ENCODE data around the gene CD28. TPM values are rescaled to one million over a fixed set of nuclear protein-coding genes. Genes with fewer than 3 reads are reported as not detected.
A peak's percentile ranks its signal among the peaks of the same experiment; 100 is the strongest.

Gene CD28
- total RNA-seq, 2 donors from 2014 or later, result 0.05 to 0.51 TPM

- H3K9me3 ChIP-seq, result no peaks in the 10 kb centered on the region
- intact Hi-C loops (cut with DNase I), result no loop called here
- H3K27ac ChIP-seq, result peak overlapping the region in 1 of 2 donors; percentile 53
- H3K36me3 ChIP-seq, result no peaks in the 10 kb centered on the region
- no peaks in the 10 kb centered on the region for H3K27me3 ChIP-seq (replicated peaks; ENCODE audit: insufficient read depth)
- H3K4me3 ChIP-seq, result no peak overlapping the region
- TF ChIP-seq POLR2A (IDR thresholded peaks at IDR 0.05) (no peak), CTCF (IDR thresholded peaks at IDR 0.05) (peak in 1 of 4 experiments; percentile 10), POLR2AphosphoS5 (IDR thresholded peaks at IDR 0.05) (peak; percentile 67)
- WGBS, result 37% methylated on average over 2 of the region's 2 CpGs
- DNase-seq (ENCODE audit: low spot score), result peak; percentile 15
- no peaks in the 10 kb centered on the region for H3K4me1 ChIP-seq (replicated peaks)
Measured at GRCh38 chr2:203722411-203722810, 16.0 kb downstream of the CD28 start.

- Histone ChIP-seq H3K36me3 (no peaks in the 10 kb centered on the region), H3K4me1 (replicated peaks) (no peaks in the 10 kb centered on the region), H3K27ac (no peak overlapping the region), H3K4me3 (no peak overlapping the region), H3K9me3 (no peaks in the 10 kb centered on the region), H3K27me3 (replicated peaks; ENCODE audit: insufficient read depth) (no peaks in the 10 kb centered on the region)
- TF ChIP-seq POLR2A (IDR thresholded peaks at IDR 0.05) (no peak), POLR2AphosphoS5 (IDR thresholded peaks at IDR 0.05) (no peak), CTCF (IDR thresholded peaks at IDR 0.05) (no peak)
- DNase-seq (ENCODE audit: low spot score), result no peak
- intact Hi-C loops (cut with DNase I), result no loop called here
Measured at GRCh38 chr2:203728321-203728720, 21.9 kb downstream of the CD28 start.

DNA sequence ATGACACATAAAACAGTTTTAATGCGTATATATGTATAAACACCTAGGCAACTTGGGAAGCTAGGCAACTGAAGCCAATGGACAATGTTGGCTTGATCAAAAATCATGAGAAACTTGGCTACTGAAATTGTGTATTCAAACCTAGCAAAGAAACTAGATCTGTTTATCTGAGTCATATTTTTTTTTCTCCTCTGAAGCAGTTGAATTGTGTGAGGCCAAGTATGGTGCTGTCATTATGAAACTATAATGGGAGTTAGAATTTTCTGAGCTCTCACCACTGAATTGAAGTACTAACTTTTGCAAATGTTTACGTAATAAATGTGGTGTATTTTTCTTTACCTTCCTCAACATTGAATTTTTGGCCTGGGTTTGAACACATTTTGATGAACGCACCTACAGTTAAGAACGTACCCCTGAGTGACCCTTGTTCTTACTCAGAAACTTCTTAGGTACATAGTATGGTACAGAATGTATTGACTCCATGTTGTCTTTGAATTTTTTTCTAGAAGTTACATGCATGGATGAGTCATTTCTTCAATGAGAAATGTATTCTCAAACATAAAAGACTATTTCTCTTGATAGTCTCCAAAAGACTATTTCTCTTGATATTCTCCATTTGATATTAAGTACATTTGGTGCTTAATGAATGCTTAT is 23.8 kb downstream of the CD28 start:
- TF ChIP-seq CTCF (IDR thresholded peaks at IDR 0.05) (no peak), POLR2A (IDR thresholded peaks at IDR 0.05) (no peak), POLR2AphosphoS5 (IDR thresholded peaks at IDR 0.05) (no peak)
- Histone ChIP-seq H3K4me1 (replicated peaks) (no peaks in the 10 kb centered on the region), H3K27ac (no peak overlapping the region), H3K9me3 (no peaks in the 10 kb centered on the region), H3K36me3 (no peaks in the 10 kb centered on the region), H3K27me3 (replicated peaks; ENCODE audit: insufficient read depth) (no peaks in the 10 kb centered on the region), H3K4me3 (no peak overlapping the region)
- no peak for DNase-seq (ENCODE audit: low spot score)
- WGBS, result 87% methylated on average over 4 of the region's 4 CpGs
- intact Hi-C loops (cut with DNase I), result no loop called here

GRCh38 chr2:203730883-203731282 is 24.4 kb downstream of the CD28 start:
- Histone ChIP-seq H3K27me3 (replicated peaks; ENCODE audit: insufficient read depth) (no peaks in the 10 kb centered on the region), H3K9me3 (no peaks in the 10 kb centered on the region), H3K4me3 (no peak overlapping the region), H3K27ac (no peak overlapping the region), H3K4me1 (replicated peaks) (no peaks in the 10 kb centered on the region), H3K36me3 (no peaks in the 10 kb centered on the region)
- WGBS, result 81% methylated on average over 2 of the region's 2 CpGs
- intact Hi-C loops (cut with DNase I), result no loop called here
- TF ChIP-seq POLR2A (IDR thresholded peaks at IDR 0.05) (no peak), CTCF (IDR thresholded peaks at IDR 0.05) (no peak), POLR2AphosphoS5 (IDR thresholded peaks at IDR 0.05) (no peak)
- DNase-seq (ENCODE audit: low spot score), result no peak

Measured in prostate gland (tissue), 2 donors.